ENCODE measurements around the gene PALD1.

DNA sequence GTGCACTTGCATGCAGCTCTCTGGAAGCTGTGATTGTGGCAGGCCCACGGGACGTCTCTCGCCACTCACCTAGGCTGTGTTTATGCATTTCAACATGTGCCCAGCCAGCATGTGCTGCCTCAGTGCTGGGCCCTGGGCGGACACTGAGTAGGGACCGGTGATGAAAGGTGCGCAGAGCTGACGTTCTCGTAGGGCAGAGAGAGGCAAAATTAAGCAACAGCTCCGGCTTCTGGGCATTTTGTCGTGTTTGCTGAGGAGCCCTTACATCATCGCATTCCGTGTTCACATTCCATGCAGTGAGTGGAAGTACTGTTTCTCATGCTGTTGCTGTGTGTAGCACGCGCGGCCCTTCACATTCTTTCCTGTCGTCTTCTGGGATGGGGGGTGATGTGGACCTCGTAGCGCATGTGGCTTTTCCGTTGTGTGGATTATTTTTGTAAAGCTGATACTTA, 73.4 kb downstream of the PALD1 start:
- TF ChIP-seq, protein P1, sequence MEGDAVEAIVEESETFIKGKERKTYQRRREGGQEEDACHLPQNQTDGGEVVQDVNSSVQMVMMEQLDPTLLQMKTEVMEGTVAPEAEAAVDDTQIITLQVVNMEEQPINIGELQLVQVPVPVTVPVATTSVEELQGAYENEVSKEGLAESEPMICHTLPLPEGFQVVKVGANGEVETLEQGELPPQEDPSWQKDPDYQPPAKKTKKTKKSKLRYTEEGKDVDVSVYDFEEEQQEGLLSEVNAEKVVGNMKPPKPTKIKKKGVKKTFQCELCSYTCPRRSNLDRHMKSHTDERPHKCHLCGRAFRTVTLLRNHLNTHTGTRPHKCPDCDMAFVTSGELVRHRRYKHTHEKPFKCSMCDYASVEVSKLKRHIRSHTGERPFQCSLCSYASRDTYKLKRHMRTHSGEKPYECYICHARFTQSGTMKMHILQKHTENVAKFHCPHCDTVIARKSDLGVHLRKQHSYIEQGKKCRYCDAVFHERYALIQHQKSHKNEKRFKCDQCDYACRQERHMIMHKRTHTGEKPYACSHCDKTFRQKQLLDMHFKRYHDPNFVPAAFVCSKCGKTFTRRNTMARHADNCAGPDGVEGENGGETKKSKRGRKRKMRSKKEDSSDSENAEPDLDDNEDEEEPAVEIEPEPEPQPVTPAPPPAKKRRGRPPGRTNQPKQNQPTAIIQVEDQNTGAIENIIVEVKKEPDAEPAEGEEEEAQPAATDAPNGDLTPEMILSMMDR (IDR thresholded peaks at IDR 0.05): no peak
- TF ChIP-seq POLR2A (IDR thresholded peaks at IDR 0.05): no peak
